GM21576 (cell line): Measurements from ENCODE around the gene PLA1A.
A peak's percentile ranks its signal among the peaks of the same experiment; 100 is the strongest.
"Not testable (repeated sequence)": the region's sequence is repeated elsewhere in the genome, so short reads cannot be mapped to it uniquely, and the experiment has no call there.

Source experiments
- ATAC-seq: cut with Tn5 transposase; IDR thresholded peaks from one replicate; pipeline ENCODE4 v1.9.1; 2021; ENCODE audit warnings: mild to moderate bottlenecking, moderate library complexity; ENCODE audit not compliant: unreplicated experiment

The PLA1A gene

DNA sequence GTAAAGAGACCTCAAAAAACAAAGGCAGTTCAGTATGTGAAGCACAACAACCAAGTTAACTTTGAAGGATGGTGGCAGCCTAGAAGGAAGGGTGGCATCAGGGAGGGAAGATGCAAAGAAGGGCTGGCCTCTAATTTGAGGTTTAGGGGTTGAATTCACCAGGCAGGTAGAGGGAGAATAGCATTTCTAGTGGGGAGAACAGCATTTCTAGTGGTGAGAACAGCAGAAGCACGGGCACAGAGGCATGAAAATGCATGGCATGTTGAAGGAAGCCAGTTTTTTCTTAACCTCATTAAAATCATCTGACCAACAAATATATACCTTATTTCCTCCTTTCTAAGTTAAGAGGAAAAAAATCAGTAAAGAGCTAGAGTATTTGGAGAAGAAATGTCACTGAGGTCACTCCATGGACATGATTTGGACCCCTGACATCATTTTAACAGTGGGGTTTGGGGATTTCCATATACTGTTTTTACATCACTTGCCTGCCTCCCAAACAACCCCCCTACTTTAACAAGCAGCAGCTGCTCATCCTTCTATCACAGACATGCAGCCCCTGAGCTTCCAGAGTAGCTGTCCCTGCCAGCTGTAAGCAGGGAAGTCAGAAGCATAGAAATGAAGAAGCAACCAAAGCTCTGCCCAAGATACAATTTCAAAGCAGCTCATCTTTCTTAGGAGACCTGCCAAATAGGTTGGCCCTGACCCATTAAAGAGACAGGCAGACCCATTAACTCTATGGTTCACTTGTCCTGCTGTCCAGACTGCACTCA is 65.1 kb downstream of the PLA1A start:
- ATAC-seq, result no peak

GRCh38 chr3:119663885-119664284 is 66.2 kb downstream of the PLA1A start:
- no peak for ATAC-seq

DNA sequence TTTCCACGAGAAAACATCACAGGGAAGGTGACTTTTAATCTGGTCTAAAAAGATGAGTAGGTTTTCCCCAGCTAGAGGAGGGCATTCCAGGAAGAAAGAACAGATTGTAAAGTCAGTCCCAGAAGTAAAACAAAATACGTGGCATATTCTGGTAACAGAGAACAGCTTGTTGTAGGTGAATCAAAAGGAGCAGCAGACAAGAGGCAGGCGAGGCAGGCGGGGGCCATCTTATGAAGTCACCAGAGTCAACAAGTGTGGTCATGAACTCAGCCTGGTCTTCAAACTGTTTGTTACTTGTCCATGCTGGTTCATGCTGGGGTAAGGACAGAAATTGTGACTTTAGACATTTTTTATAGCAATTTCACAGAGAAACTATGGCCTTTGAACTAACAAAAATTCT is 66.7 kb downstream of the PLA1A start:
- ATAC-seq, result no peak

- no peak for ATAC-seq
Observed at GRCh38 chr3:119664850-119665379, 67.2 kb downstream of the PLA1A start.

DNA sequence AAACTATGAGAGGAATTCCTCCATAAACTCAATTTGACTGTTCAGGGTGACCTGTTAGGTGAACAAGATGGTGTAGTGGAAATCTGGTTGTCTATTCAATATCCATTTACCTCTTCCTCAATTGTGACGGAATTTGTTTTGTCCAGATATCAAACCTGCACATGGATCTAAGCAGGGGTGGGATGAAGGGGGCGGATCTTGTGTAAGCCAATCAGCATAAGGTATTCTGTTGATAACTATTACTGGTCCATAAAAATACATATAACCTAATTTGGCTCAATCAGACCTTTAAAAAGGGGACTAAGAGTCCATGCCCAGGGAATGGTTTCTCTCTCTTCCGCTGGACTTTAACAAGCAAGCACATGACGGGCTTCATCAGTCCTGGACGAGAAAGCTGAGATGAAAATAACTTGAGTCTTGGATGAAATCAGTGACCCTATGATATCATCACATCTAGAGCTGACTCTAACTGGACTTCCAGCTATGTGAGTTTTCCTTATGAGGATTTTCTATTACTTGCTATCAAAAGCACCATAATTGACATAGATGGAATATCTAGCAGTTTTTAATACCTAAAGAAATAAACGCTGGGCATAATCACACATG is 68.4 kb downstream of the PLA1A start:
- no peak for ATAC-seq

- ATAC-seq, result no peak
Observed at GRCh38 chr3:119669906-119670570, 72.4 kb downstream of the PLA1A start.

DNA sequence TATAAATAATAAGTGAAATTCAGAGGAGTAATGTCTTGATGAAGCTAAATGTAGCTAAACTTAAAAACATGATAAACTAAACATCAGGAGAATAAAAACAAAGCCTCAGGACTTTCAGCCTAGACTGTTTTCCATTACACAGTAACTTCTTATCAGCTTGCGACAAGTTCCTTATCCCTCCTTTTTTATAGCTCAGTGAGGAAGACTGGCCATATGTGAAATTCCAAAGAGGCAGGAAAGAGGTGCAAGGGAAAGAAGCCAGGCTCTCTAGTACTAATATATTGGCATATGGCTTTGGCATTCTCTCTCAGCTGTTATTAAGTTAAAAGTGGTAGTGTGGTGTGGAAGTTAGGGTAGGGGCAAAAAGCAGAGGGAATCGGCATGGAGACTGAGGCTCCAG is 75.1 kb downstream of the PLA1A start:
- no peak for ATAC-seq

DNA sequence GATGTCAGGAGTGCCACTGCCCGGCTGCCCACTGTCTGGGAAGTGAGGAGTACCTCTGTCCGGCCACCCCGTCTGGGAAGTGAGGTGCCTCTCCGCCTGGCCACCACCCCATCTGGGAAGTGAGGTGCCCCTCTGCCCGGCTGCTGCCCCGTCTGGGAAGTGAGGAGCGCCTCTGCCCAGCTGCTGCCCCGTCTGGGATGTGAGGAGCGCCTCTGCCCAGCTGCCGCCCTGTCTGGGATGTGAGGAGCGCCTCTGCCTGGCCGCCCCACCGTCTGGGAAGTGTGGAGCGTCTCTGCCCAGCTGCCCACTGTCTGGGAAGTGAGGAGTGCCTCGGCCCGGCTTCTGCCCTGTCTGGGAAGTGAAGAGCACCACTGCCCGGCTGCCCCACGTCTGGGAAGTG is 76.2 kb downstream of the PLA1A start:
- no peak for ATAC-seq

DNA sequence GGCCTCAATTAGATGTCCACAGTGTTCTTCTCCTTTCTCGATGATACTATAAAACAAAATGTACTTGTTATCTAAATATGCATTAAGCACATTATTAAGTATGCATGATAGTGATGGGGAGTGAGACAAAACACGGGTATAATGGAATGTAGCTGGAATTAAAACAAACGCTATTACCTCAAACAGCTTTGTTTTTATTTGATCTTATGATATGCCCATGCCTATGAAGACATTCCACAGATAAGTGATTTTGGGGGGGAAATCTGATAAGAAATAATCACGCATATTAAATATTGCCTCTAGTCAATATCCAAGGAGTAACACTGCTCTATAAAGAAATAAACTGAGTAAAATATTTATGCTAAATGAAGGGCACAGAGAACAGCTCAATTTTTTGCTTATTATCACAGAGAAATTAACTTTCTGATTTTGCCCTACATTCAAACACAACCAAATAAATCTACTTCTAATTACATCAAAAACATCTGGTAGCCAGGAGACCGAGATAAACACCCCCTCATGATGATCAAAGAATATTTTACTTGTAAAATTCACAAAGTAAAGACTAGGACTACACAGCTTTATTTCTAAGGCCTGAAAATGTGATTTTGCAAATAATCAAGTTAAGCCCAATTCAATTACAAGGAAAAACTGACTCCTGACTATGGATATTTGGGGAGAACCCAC is 77.6 kb downstream of the PLA1A start:
- ATAC-seq, result no peak

GRCh38 chr3:119676020-119676419 is 78.3 kb downstream of the PLA1A start:
- no peak for ATAC-seq

GRCh38 chr3:119676771-119677640 is 79.3 kb downstream of the PLA1A start, which contains the start of gene COX17:
TSS of gene COX17 (minus strand) at chr3:119677406. CDS start at chr3:119677310, 96 bp downstream.
- ATAC-seq, result peak; percentile 83

DNA sequence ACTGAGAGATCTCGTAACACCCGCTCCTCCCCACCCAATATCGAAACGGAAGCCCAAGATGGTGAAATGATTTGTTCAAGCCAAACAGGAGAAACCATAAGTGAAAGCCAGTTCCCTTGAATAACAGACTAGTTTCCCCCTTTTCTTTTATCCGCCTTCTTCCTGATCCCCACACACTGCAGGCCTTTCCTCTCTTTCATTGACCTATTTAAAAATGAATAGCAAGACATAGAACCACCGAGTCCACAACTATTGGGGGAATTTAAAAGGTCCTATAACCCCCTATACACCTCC is 79.9 kb downstream of the PLA1A start:
- no peak for ATAC-seq

- not testable (repeated sequence) for ATAC-seq
Observed at GRCh38 chr3:119678209-119678608, 80.5 kb downstream of the PLA1A start.
